K562 (cell line): ENCODE data around the gene OXSR1. TPM values are rescaled to one million over a fixed set of nuclear protein-coding genes. Genes with fewer than 3 reads are reported as not detected.

Experiments used
- ATAC-seq: fragments of 200-7000 bp; cut with Tn5 transposase; 3 replicates; pipeline ENCODE4 v1.9.1; 2020; ENCODE audit warnings: moderate library complexity
- BruUV-seq: library from RNA; stranded (reverse); fragments of 400-500 nt; replicated peaks from 2 replicates; lab custom pipeline; 2021; lab: Mats Ljungman, UMichigan
- CTCF ChIA-PET: fragments of 300-600 bp; formaldehyde crosslinking; extraction: SDS; loops from one replicate; lab custom pipeline; 2021; ENCODE audit warnings: low intra/inter-chr PET ratio; lab: Yijun Ruan, JAX
- POLR2A ChIA-PET: fragments of 300-600, 350-650 bp; sonication (Branson Sonifier 250); formaldehyde crosslinking; extraction: SDS; loops from one replicate; lab custom pipeline; 2021; ENCODE audit warnings: antibody characterized with exemption, inconsistent platforms; lab: Yijun Ruan, JAX
- DNase-seq, 4 experiments: peaks; one replicate each; pipeline versions ENCODE4 v3.0.0 to v3.0.0-alpha.2; 2011 to 2018; ENCODE audit warnings: low spot score in 3 of 4, mixed read lengths in 3 of 4; ENCODE audit errors: extremely low read depth in 1 of 4
- FAIRE-seq: peaks from 2 replicates; lab custom pipeline; 2011; peaks lifted over from hg19 to GRCh38; lab: Jason Lieb, UNC
- H2AFZ ChIP-seq: 2 replicates; pipeline ENCODE4 v1.6.0; 2011; ENCODE audit warnings: low read depth, low read length, control low read depth, inconsistent platforms
- H3K27ac ChIP-seq: fragments of 200-600 bp; 3 replicates; pipeline ENCODE4 v1.8.0; 2011; ENCODE audit warnings: low read depth, mild to moderate bottlenecking, control low read depth, inconsistent platforms, low read length, moderate library complexity, mixed read lengths; ENCODE audit errors: extremely low read depth
- H3K27me3 ChIP-seq, 2 experiments: fragments of 300-600 bp in 1 of 2; 2 replicates in 1 of 2; 3 replicates in 1 of 2; pipeline versions ENCODE4 v1.6.0 to v1.8.0; 2011; ENCODE audit warnings: inconsistent platforms in 2 of 2, low read length in 2 of 2, mild to moderate bottlenecking in 1 of 2, mixed read lengths in 1 of 2, moderate library complexity in 1 of 2; ENCODE audit not compliant: control insufficient read depth in 2 of 2, insufficient read depth in 2 of 2
- H3K36me3 ChIP-seq: fragments of 300-600 bp; 3 replicates; pipeline ENCODE4 v1.8.0; 2011; ENCODE audit warnings: mild to moderate bottlenecking, low read length, inconsistent platforms; ENCODE audit not compliant: control insufficient read depth, insufficient read depth
- H3K4me1 ChIP-seq, 2 experiments: fragments of 200-600 bp in 1 of 2; replicated peaks in 1 of 2; 2 replicates in 1 of 2; 3 replicates in 1 of 2; pipeline versions ENCODE4 v1.5.1 to v1.8.0; 2011; ENCODE audit warnings: inconsistent platforms in 2 of 2, low read length in 2 of 2, mild to moderate bottlenecking in 1 of 2, mixed read lengths in 1 of 2, moderate library complexity in 1 of 2; ENCODE audit not compliant: control insufficient read depth in 2 of 2, insufficient read depth in 2 of 2
- H3K4me2 ChIP-seq: 2 replicates; pipeline ENCODE4 v1.6.1; 2011; ENCODE audit warnings: low read length, control low read depth, inconsistent platforms, mixed read lengths; ENCODE audit not compliant: insufficient read depth
- H3K4me3 ChIP-seq: fragments of 200-600 bp; sonication (generic), shearing (Covaris generic); 2 replicates; pipeline ENCODE4 v1.5.1; 2016; ENCODE audit warnings: control low read depth, inconsistent platforms
- H3K79me2 ChIP-seq: fragments of 200-600 bp; 3 replicates; pipeline ENCODE4 v1.8.0; 2011; ENCODE audit warnings: low read length, inconsistent platforms; ENCODE audit not compliant: control insufficient read depth, insufficient read depth
- H3K9ac ChIP-seq, 2 experiments: 2 replicates each; pipeline versions ENCODE4 v1.6.0 to v1.6.1; 2011; ENCODE audit warnings: low read depth in 2 of 2, low read length in 2 of 2, control low read depth in 1 of 2, inconsistent platforms in 1 of 2, mild to moderate bottlenecking in 1 of 2, mixed read lengths in 1 of 2; ENCODE audit not compliant: insufficient read depth in 1 of 2
- H3K9me1 ChIP-seq: one replicate; pipeline ENCODE4 v1.6.0; 2011; ENCODE audit warnings: inconsistent platforms, mild to moderate bottlenecking, low read length, moderate library complexity; ENCODE audit not compliant: control insufficient read depth, insufficient read depth
- H3K9me3 ChIP-seq: replicated peaks from 2 replicates; pipeline ENCODE4 v1.5.1; 2011; ENCODE audit warnings: low read depth, low read length, inconsistent platforms; ENCODE audit not compliant: control insufficient read depth, insufficient read depth
- H4K20me1 ChIP-seq: replicated peaks from 2 replicates; pipeline ENCODE4 v1.6.1; 2011; ENCODE audit warnings: low read length, inconsistent platforms, mixed read lengths; ENCODE audit not compliant: control insufficient read depth, insufficient read depth
- ELF2 ChIP-seq: fragments of 250-450 bp; sonication (Bioruptor Pico); IDR thresholded peaks from 2 replicates; pipeline ENCODE4 v1.5.0; 2021; ENCODE audit warnings: mild to moderate bottlenecking
- ESRRA ChIP-seq: fragments of 450-650 bp; IDR thresholded peaks from 2 replicates; pipeline ENCODE4 v1.6.1; 2014; ENCODE audit warnings: low read depth, mild to moderate bottlenecking, moderate library complexity, borderline replicate concordance
- HMG20A ChIP-seq: fragments of 450-650 bp; formaldehyde crosslinking; conservative IDR thresholded peaks from 2 replicates; pipeline ENCODE4 v1.4.0; 2020; ENCODE audit warnings: mild to moderate bottlenecking, mixed read lengths
- HNRNPL ChIP-seq: fragments of 200-400 bp; formaldehyde crosslinking; IDR thresholded peaks from 2 replicates; pipeline ENCODE4 v1.6.1; 2017; ENCODE audit warnings: low read depth, mild to moderate bottlenecking, low read length
- JUNB ChIP-seq: fragments of 450-650 bp; formaldehyde crosslinking; conservative IDR thresholded peaks from 2 replicates; pipeline ENCODE4 v1.4.0; 2020; ENCODE audit warnings: mild to moderate bottlenecking
- MCM7 ChIP-seq, 2 experiments: fragments of 450-650 bp; IDR thresholded peaks; 2 replicates each; pipeline ENCODE4 v1.6.1; 2016 to 2018
- MTF1 ChIP-seq: fragments of 250-450 bp; sonication (Bioruptor Pico); IDR thresholded peaks from 2 replicates; pipeline ENCODE4 v1.9.0; 2021; ENCODE audit warnings: moderate library complexity, mild to moderate bottlenecking, inconsistent platforms, borderline replicate concordance
- PHF20 ChIP-seq: fragments of 450-650 bp; IDR thresholded peaks from 2 replicates; pipeline ENCODE4 v1.6.1; 2018; ENCODE audit not compliant: partially characterized antibody
- ZBTB1 ChIP-seq: sonication (generic); formaldehyde crosslinking; IDR thresholded peaks from 2 replicates; pipeline ENCODE4 v1.8.1; 2023; ENCODE audit warnings: missing genetic modification reagents, low read depth, mild to moderate bottlenecking, borderline replicate concordance
- WGBS: fragments of 100-300 bp; shearing (Covaris generic); methylation state at CpG from one replicate; pipeline ENCODE4 v1.1.6; 2016; ENCODE audit warnings: low coverage, mixed read lengths; ENCODE audit not compliant: insufficient coverage; ENCODE audit errors: missing lambda C conversion rate; 5-methylcytosine and 5-hydroxymethylcytosine counted together
- in situ Hi-C: fragments of 300-500 bp; cut with MboI; formaldehyde crosslinking; loops from 4 replicates; pipeline ENCODE4 v1.15.0; 2018; ENCODE audit warnings: inconsistent platforms, mixed read lengths
- intact Hi-C: fragments of 100-400 bp; cut with micrococcal nuclease; formaldehyde crosslinking; loops from 2 replicates; pipeline ENCODE4 v1.14.2; 2022
- polyA plus RNA-seq, 8 experiments: library from polyadenylated mRNA; depleted of rRNA in 4 of 8; stranded (reverse) in 5 of 8; unstranded in 3 of 8; fragments of >200 nt; fragmentation: Nextera tagmentation in 2 of 8; fragmentation: Illumina TruSeq in 1 of 8; extraction: Ambion mirVana in 2 of 8; extraction: Trizol in 1 of 8; gene quantifications; 2 replicates each; pipeline versions ENCODE4 v1.2.1 to v1.2.3, GENCODE V29; 2011 to 2014; ENCODE audit warnings: inconsistent platforms in 1 of 8, missing spikeins in 1 of 8
- total RNA-seq, 7 experiments: library from RNA; depleted of rRNA in 6 of 7; stranded (reverse); fragments of >200 nt in 6 of 7; fragmentation: Illumina TruSeq in 2 of 7; extraction: Trizol in 2 of 7; gene quantifications; 2 replicates each; pipeline versions ENCODE4 v1.2.1 to v1.2.3, GENCODE V29; 2011 to 2021; ENCODE audit warnings: low replicate concordance in 1 of 7
- TF ChIP-seq, protein P1 (sequence below): IDR thresholded peaks from 2 replicates; pipeline ENCODE4 v1.6.1; 2014; ENCODE audit warnings: antibody characterized with exemption
- TF ChIP-seq, protein P2 (sequence below): sonication (generic); formaldehyde crosslinking; IDR thresholded peaks from 2 replicates; pipeline ENCODE4 v1.8.0; 2022; ENCODE audit warnings: mild to moderate bottlenecking, missing genetic modification reagents
- TF ChIP-seq, protein P3 (sequence below): sonication (generic); formaldehyde crosslinking; IDR thresholded peaks from 2 replicates; pipeline ENCODE4 v1.8.1; 2023; ENCODE audit warnings: mild to moderate bottlenecking, missing genetic modification reagents, moderate library complexity
- TF ChIP-seq, protein P4 (sequence below): fragments of 450-650 bp; formaldehyde crosslinking; IDR thresholded peaks from 2 replicates; pipeline ENCODE4 v1.4.0; 2022; ENCODE audit warnings: missing genetic modification characterization

The OXSR1 gene
- total and polyA plus RNA-seq, 9 of the 15 experiments (the other 6 are each of a cell fraction or from before 2014, with no cell fraction given) = 15.7 to 87.6 (median 48.7) TPM

DNA sequence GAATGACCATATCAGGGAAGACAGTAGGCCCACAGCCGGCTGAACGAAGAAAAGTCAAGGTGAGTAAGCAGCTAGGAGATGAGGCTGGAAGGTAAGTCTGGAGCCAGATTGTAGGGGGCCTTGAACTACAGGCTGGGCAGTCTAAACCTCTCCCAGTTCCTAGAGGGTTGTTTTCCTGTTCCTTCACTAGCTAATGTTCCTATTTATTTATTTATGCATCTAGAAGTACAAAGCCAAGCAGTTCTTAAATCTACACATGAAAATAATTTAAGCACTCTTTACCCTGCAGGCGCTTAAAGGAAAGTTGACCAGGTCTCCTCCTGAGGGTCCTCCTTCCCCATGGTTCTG, 32.2 kb upstream of the OXSR1 start (continued):
- TF ChIP-seq, protein P1, sequence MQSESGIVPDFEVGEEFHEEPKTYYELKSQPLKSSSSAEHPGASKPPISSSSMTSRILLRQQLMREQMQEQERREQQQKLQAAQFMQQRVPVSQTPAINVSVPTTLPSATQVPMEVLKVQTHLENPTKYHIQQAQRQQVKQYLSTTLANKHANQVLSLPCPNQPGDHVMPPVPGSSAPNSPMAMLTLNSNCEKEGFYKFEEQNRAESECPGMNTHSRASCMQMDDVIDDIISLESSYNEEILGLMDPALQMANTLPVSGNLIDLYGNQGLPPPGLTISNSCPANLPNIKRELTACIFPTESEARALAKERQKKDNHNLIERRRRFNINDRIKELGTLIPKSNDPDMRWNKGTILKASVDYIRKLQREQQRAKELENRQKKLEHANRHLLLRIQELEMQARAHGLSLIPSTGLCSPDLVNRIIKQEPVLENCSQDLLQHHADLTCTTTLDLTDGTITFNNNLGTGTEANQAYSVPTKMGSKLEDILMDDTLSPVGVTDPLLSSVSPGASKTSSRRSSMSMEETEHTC = no peak

DNA sequence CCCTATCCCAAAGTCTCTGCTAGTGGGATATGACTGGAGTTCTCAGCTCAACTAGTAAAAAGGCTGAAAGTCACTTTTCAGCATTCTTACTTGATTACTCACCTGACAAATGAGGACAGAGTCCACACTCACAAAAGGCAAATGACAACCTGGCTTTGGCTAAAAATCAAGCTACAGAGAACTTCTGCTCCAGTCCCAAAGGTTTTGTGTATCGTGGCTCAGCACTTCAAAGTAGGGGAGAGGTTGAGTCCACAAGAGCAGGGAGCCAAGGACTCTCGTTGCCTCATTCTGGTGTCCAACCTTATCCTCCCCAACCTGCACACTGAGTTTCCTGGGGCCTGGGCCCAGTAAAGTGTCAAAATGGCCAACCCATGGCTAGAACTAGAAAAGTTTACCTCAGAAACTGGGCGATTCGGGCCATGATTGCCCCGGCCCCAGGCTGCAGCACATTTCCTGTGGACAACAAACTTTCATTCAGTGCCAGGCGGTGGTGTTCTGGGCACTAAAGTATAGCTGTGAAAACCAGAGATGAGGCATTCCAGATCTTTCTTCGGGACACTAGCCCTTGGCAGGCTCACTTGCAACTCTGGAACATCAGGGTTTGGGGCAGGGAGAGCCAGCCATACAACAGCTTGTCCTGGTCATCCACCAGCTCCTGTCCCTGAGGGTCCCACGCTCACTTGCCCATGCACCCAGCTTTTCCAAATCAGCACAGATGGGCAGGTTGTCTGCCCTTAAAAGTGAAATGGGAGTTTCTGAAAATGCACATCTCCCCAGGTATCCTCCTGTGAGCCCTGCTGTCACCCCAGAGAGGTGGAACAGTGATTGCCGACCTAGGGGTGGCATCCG, 31.6 kb upstream of the OXSR1 start:
- H3K9ac ChIP-seq = peak overlapping the region in 1 of 2 experiments; percentile 38; a peak in 2 of 4 replicates
- in situ Hi-C loops = loop anchor here (10.0 kb wide), 2 partner anchors 211 to 341 kb away; partner anchors contain the start of gene XYLB
- H3K4me1 ChIP-seq = peaks cover 13 to 24% of the 10 kb centered on the region in 2 experiments; a peak in 4 of 5 replicates
- TSS peak; percentile 24 for BruUV-seq
- DNase-seq (no peak), FAIRE-seq (peak; percentile 61), ATAC-seq (no peak)
- H3K9me3 ChIP-seq = no peaks in the 10 kb centered on the region
- peaks cover 67% of the 10 kb centered on the region for H3K36me3 ChIP-seq
- no peak overlapping the region for H3K4me2 ChIP-seq
- CTCF ChIA-PET = no interaction called here
- H3K4me3 ChIP-seq = no peak overlapping the region
- H2AFZ ChIP-seq = no peak overlapping the region
- no peaks in the 10 kb centered on the region for H3K9me1 ChIP-seq
- TF ChIP-seq, protein P2, sequence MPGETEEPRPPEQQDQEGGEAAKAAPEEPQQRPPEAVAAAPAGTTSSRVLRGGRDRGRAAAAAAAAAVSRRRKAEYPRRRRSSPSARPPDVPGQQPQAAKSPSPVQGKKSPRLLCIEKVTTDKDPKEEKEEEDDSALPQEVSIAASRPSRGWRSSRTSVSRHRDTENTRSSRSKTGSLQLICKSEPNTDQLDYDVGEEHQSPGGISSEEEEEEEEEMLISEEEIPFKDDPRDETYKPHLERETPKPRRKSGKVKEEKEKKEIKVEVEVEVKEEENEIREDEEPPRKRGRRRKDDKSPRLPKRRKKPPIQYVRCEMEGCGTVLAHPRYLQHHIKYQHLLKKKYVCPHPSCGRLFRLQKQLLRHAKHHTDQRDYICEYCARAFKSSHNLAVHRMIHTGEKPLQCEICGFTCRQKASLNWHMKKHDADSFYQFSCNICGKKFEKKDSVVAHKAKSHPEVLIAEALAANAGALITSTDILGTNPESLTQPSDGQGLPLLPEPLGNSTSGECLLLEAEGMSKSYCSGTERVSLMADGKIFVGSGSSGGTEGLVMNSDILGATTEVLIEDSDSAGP = no peak
- no peak for TF ChIP-seq ESRRA
- TF ChIP-seq, protein P3, sequence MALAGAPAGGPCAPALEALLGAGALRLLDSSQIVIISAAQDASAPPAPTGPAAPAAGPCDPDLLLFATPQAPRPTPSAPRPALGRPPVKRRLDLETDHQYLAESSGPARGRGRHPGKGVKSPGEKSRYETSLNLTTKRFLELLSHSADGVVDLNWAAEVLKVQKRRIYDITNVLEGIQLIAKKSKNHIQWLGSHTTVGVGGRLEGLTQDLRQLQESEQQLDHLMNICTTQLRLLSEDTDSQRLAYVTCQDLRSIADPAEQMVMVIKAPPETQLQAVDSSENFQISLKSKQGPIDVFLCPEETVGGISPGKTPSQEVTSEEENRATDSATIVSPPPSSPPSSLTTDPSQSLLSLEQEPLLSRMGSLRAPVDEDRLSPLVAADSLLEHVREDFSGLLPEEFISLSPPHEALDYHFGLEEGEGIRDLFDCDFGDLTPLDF (CRISPR knock-in tag) = no peak
- no peak for TF ChIP-seq HMG20A (CRISPR knock-in tag)
- no peak for TF ChIP-seq JUNB (CRISPR knock-in tag)
- TF ChIP-seq MTF1 (CRISPR knock-in tag) = no peak
- no peak for TF ChIP-seq ELF2 (CRISPR knock-in tag)
- TF ChIP-seq HNRNPL = no peak
- TF ChIP-seq, protein P4, sequence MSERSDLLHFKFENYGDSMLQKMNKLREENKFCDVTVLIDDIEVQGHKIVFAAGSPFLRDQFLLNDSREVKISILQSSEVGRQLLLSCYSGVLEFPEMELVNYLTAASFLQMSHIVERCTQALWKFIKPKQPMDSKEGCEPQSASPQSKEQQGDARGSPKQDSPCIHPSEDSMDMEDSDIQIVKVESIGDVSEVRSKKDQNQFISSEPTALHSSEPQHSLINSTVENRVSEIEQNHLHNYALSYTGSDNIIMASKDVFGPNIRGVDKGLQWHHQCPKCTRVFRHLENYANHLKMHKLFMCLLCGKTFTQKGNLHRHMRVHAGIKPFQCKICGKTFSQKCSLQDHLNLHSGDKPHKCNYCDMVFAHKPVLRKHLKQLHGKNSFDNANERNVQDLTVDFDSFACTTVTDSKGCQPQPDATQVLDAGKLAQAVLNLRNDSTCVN = no peak
- no peak for TF ChIP-seq ZBTB1 (CRISPR knock-in tag)
- no peak for TF ChIP-seq PHF20
- no peak for TF ChIP-seq MCM7 (IDR thresholded peaks at IDR 0.05)
- peaks cover 4% of the 10 kb centered on the region; the same call in 1 of the 2 replicates for H4K20me1 ChIP-seq
- intact Hi-C loops = loop anchor here (10.0 kb wide), 3 partner anchors 91 to 521 kb away; no protein-coding TSS in a partner anchor
- H3K27me3 ChIP-seq = no peaks in the 10 kb centered on the region; a peak in 1 of 5 replicates
- WGBS = 90% methylated on average over 10 of the region's 10 CpGs
- POLR2A ChIA-PET = interaction anchor here (0.7 kb wide), 1 partner anchor 11 kb away, joined by 3 read pairs; no protein-coding TSS in a partner anchor
- peaks cover 30% of the 10 kb centered on the region for H3K79me2 ChIP-seq
- no peak overlapping the region for H3K27ac ChIP-seq
